PC-3 (cell line): ENCODE results near the gene CRTC1. TPM values are rescaled to one million over a fixed set of nuclear protein-coding genes. Genes with fewer than 3 reads are reported as not detected.

Experiments used
- ATAC-seq: fragments of 200-7000 bp; cut with Tn5 transposase; 2 replicates; pipeline ENCODE4 v1.9.1; 2020; ENCODE audit warnings: mild to moderate bottlenecking, moderate library complexity
- BruUV-seq: library from RNA; stranded (reverse); fragments of 400-500 nt; replicated peaks from 2 replicates; lab custom pipeline; 2021; lab: Mats Ljungman, UMichigan
- CTCF ChIA-PET: fragments of 300-600 bp; sonication (Branson Sonifier 250); formaldehyde crosslinking; loops from one replicate; lab custom pipeline; 2022; ENCODE audit warnings: antibody characterized with exemption; lab: Charles Lee
- POLR2A ChIA-PET: fragments of 300-600 bp; sonication (Branson Sonifier 250); formaldehyde crosslinking; loops from one replicate; lab custom pipeline; 2022; ENCODE audit warnings: antibody characterized with exemption; ENCODE audit not compliant: unreplicated experiment; lab: Charles Lee
- DNase-seq: peaks from one replicate; pipeline ENCODE4 v3.0.0-alpha.2; 2015
- H2AFZ ChIP-seq: fragments of 300-600 bp; sonication (generic); 2 replicates; pipeline ENCODE4 v1.6.0; 2016; ENCODE audit warnings: antibody characterized with exemption, low read length
- H3F3A ChIP-seq: fragments of 300-600 bp; sonication (generic); one replicate; pipeline ENCODE4 v1.6.0; 2017; ENCODE audit warnings: antibody characterized with exemption, low read length, control low read depth, mild to moderate bottlenecking; ENCODE audit not compliant: unreplicated experiment
- H3K27ac ChIP-seq: fragments of 300-600 bp; sonication (generic); 2 replicates; pipeline ENCODE4 v1.5.1; 2016; ENCODE audit warnings: mild to moderate bottlenecking, low read length
- H3K27me3 ChIP-seq: fragments of 300-600 bp; sonication (generic); 2 replicates; pipeline ENCODE4 v1.6.1; 2016; ENCODE audit warnings: low read length, mixed read lengths
- H3K36me3 ChIP-seq: fragments of 300-600 bp; sonication (generic); 2 replicates; pipeline ENCODE4 v1.6.1; 2016; ENCODE audit warnings: low read depth, mixed run types, low read length, mixed read lengths
- H3K4me1 ChIP-seq: fragments of 300-600 bp; sonication (generic); 2 replicates; pipeline ENCODE4 v1.5.1; 2016; ENCODE audit warnings: low read length; ENCODE audit not compliant: insufficient read depth
- H3K4me2 ChIP-seq: fragments of 300-600 bp; sonication (generic); 2 replicates; pipeline ENCODE4 v1.6.0; 2016; ENCODE audit warnings: low read length
- H3K4me3 ChIP-seq: fragments of 300-600 bp; sonication (generic); 2 replicates; pipeline ENCODE4 v1.5.1; 2016; ENCODE audit warnings: mild to moderate bottlenecking, low read length, mixed read lengths
- H3K79me2 ChIP-seq: fragments of 300-600 bp; sonication (generic); 2 replicates; pipeline ENCODE4 v1.6.1; 2017; ENCODE audit warnings: low read length, mixed read lengths
- H3K9ac ChIP-seq: fragments of 300-600 bp; sonication (generic); 2 replicates; pipeline ENCODE4 v1.6.0; 2016; ENCODE audit warnings: mild to moderate bottlenecking, low read length
- H3K9me2 ChIP-seq: fragments of 300-600 bp; sonication (generic); replicated peaks from 2 replicates; pipeline ENCODE4 v1.6.1; 2016; ENCODE audit warnings: mixed run types, low read length, mixed read lengths
- H3K9me3 ChIP-seq: fragments of 300-600 bp; sonication (generic); 2 replicates; pipeline ENCODE4 v1.6.1; 2016; ENCODE audit warnings: low read length, mixed read lengths
- H4K20me1 ChIP-seq: fragments of 300-600 bp; sonication (generic); 2 replicates; pipeline ENCODE4 v1.6.1; 2016; ENCODE audit warnings: low read length, mixed read lengths
- EZH2 ChIP-seq: fragments of 300-600 bp; sonication (generic); IDR thresholded peaks from one replicate; pipeline ENCODE4 v1.6.1; 2017; ENCODE audit warnings: antibody characterized with exemption, mild to moderate bottlenecking, low read length; ENCODE audit not compliant: unreplicated experiment
- EZH2phosphoT487 ChIP-seq: fragments of 300-600 bp; sonication (generic); IDR thresholded peaks from 2 replicates; pipeline ENCODE4 v1.6.1; 2018; ENCODE audit warnings: mild to moderate bottlenecking, antibody characterized with exemption, low read length, borderline replicate concordance
- intact Hi-C: fragments of 100-400 bp; cut with micrococcal nuclease; formaldehyde crosslinking; loops from 2 replicates; pipeline ENCODE4 v1.9.0; 2023
- total RNA-seq: library from RNA; depleted of rRNA; stranded (reverse); fragments of >200 nt; gene quantifications from 2 replicates; pipeline ENCODE4 v1.2.3, GENCODE V29; 2014
- TF ChIP-seq, protein P1 (sequence below): fragments of 300-600 bp; sonication (generic); conservative IDR thresholded peaks from 2 replicates; pipeline ENCODE4 v1.5.1; 2017; ENCODE audit warnings: antibody characterized with exemption, low read depth, mild to moderate bottlenecking, low read length

The CRTC1 gene
- total RNA-seq, 1 experiment from 2014 or later, result 6.7 TPM

DNA sequence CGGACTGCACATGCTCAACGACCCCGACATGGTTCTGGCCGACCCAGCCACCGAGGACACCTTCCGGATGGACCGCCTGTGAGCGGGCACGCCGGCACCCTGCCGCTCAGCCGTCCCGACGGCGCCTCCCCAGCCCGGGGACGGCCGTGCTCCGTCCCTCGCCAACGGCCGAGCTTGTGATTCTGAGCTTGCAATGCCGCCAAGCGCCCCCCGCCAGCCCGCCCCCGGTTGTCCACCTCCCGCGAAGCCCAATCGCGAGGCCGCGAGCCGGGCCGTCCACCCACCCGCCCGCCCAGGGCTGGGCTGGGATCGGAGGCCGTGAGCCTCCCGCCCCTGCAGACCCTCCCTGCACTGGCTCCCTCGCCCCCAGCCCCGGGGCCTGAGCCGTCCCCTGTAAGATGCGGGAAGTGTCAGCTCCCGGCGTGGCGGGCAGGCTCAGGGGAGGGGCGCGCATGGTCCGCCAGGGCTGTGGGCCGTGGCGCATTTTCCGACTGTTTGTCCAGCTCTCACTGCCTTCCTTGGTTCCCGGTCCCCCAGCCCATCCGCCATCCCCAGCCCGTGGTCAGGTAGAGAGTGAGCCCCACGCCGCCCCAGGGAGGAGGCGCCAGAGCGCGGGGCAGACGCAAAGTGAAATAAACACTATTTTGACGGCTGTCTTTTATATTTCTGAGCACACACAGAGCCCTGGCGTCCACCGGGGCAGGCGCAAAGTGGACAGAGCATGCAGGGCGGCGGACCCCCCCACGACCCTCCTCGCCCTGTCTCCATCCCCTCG lies 94.0 kb downstream of the CRTC1 start:
- no TSS peak for BruUV-seq

GRCh38 chr19:18778076-18778389 lies 94.6 kb downstream of the CRTC1 start:
- H3K36me3 ChIP-seq, result no peaks in the 10 kb centered on the region
- H4K20me1 ChIP-seq, result no peaks in the 10 kb centered on the region
- ATAC-seq, result no peak
- ChIA-PET POLR2A (no interaction called here), CTCF (no interaction called here)
- no peak overlapping the region for H3K27ac ChIP-seq
- no TSS peak for BruUV-seq
- H3K79me2 ChIP-seq, result no peaks in the 10 kb centered on the region
- H3K4me3 ChIP-seq, result no peak overlapping the region
- H3K9ac ChIP-seq, result no peak overlapping the region
- TF ChIP-seq, protein P1, sequence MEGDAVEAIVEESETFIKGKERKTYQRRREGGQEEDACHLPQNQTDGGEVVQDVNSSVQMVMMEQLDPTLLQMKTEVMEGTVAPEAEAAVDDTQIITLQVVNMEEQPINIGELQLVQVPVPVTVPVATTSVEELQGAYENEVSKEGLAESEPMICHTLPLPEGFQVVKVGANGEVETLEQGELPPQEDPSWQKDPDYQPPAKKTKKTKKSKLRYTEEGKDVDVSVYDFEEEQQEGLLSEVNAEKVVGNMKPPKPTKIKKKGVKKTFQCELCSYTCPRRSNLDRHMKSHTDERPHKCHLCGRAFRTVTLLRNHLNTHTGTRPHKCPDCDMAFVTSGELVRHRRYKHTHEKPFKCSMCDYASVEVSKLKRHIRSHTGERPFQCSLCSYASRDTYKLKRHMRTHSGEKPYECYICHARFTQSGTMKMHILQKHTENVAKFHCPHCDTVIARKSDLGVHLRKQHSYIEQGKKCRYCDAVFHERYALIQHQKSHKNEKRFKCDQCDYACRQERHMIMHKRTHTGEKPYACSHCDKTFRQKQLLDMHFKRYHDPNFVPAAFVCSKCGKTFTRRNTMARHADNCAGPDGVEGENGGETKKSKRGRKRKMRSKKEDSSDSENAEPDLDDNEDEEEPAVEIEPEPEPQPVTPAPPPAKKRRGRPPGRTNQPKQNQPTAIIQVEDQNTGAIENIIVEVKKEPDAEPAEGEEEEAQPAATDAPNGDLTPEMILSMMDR, result no peak
- TF ChIP-seq EZH2phosphoT487 (no peak), EZH2 (no peak)
- H3K27me3 ChIP-seq, result no peaks in the 10 kb centered on the region
- no peaks in the 10 kb centered on the region for H3K9me3 ChIP-seq
- intact Hi-C loops, result loop anchor here (10.0 kb wide), 1 partner anchor 173 kb away; the partner anchor contains the start of gene CRLF1
- H3K4me1 ChIP-seq, result peaks cover 12% of the 10 kb centered on the region
- H2AFZ ChIP-seq, result no peak overlapping the region
- H3F3A ChIP-seq, result no peaks in the 10 kb centered on the region
- H3K9me2 ChIP-seq, result no peaks in the 10 kb centered on the region
- no peak for DNase-seq
- no peak overlapping the region for H3K4me2 ChIP-seq

More for the DNA sequence above, 94.0 kb downstream of the CRTC1 start:
- Histone ChIP-seq H3K4me1 (peaks cover 15% of the 10 kb centered on the region), H3F3A (no peaks in the 10 kb centered on the region), H3K9me2 (no peaks in the 10 kb centered on the region), H3K79me2 (no peaks in the 10 kb centered on the region), H3K9me3 (no peaks in the 10 kb centered on the region), H4K20me1 (no peaks in the 10 kb centered on the region), H3K27ac (no peak overlapping the region), H3K27me3 (no peaks in the 10 kb centered on the region), H2AFZ (no peak overlapping the region), H3K36me3 (no peaks in the 10 kb centered on the region), H3K9ac (no peak overlapping the region), H3K4me2 (no peak overlapping the region), H3K4me3 (no peak overlapping the region)
- CTCF ChIA-PET, result no interaction called here
- TF ChIP-seq EZH2phosphoT487, result no peak
- no peak for TF ChIP-seq EZH2
- TF ChIP-seq, protein P1, result no peak
- POLR2A ChIA-PET, result interaction anchor here (0.6 kb wide), 1 partner anchor 12 kb away, joined by 34 read pairs; no protein-coding TSS in a partner anchor
- no peak for DNase-seq
- ATAC-seq, result no peak
- intact Hi-C loops, result loop anchor here (10.0 kb wide), 1 partner anchor 173 kb away; the partner anchor contains the start of gene CRLF1
